IMR-90 (cell line): ENCODE measurements around the gene CLTCL1. TPM values are rescaled to one million over a fixed set of nuclear protein-coding genes. Genes with fewer than 3 reads are reported as not detected.

Source experiments
- ATAC-seq: fragments of 200-7000 bp; cut with Tn5 transposase; 2 replicates; pipeline ENCODE4 v1.9.1; 2020; ENCODE audit warnings: low read depth, mild to moderate bottlenecking, moderate library complexity
- BruUV-seq: library from RNA; stranded (reverse); fragments of 400-500 nt; replicated peaks from 2 replicates; lab custom pipeline; 2021; lab: Mats Ljungman, UMichigan
- CTCF ChIA-PET: fragments of 300-600 bp; formaldehyde crosslinking; extraction: SDS; loops from one replicate; lab custom pipeline; 2021; ENCODE audit warnings: antibody characterized with exemption; lab: Yijun Ruan, JAX
- POLR2A ChIA-PET: fragments of 300-600 bp; sonication (Branson Sonifier 250); formaldehyde crosslinking; loops from one replicate; lab custom pipeline; 2022; ENCODE audit warnings: antibody characterized with exemption; ENCODE audit not compliant: unreplicated experiment; lab: Charles Lee
- DNase-seq: peaks from one replicate; pipeline ENCODE4 v3.0.0; 2013
- H2AFZ ChIP-seq: replicated peaks from 2 replicates; pipeline ENCODE3; 2013; ENCODE audit warnings: low read length, mild to moderate bottlenecking; ENCODE audit not compliant: poor library complexity
- H2AK5ac ChIP-seq: 2 replicates; pipeline ENCODE4 v1.6.1; 2013; ENCODE audit warnings: low read depth, low read length, inconsistent platforms
- H2AK9ac ChIP-seq: replicated peaks from 2 replicates; pipeline ENCODE3; 2013; ENCODE audit warnings: mild to moderate bottlenecking, low read depth, low read length, moderate library complexity; ENCODE audit not compliant: poor library complexity
- H2BK120ac ChIP-seq: 2 replicates; pipeline ENCODE4 v1.6.1; 2013; ENCODE audit warnings: low read depth, low read length, inconsistent platforms
- H2BK15ac ChIP-seq: 3 replicates; pipeline ENCODE4 v1.6.1; 2013; ENCODE audit warnings: low read depth, low read length, inconsistent platforms
- H2BK20ac ChIP-seq: 2 replicates; pipeline ENCODE4 v1.6.1; 2013; ENCODE audit warnings: low read depth, mild to moderate bottlenecking, inconsistent platforms, low read length, moderate library complexity
- H2BK5ac ChIP-seq: 2 replicates; pipeline ENCODE4 v1.6.1; 2013; ENCODE audit warnings: mild to moderate bottlenecking, low read depth, low read length, inconsistent platforms; ENCODE audit not compliant: poor library complexity, severe bottlenecking
- H3K14ac ChIP-seq: replicated peaks from 2 replicates; pipeline ENCODE4 v1.6.1; 2013; ENCODE audit warnings: low read depth, low read length, inconsistent platforms
- H3K18ac ChIP-seq: 2 replicates; pipeline ENCODE4 v1.6.1; 2013; ENCODE audit warnings: low read depth, low read length, control low read depth
- H3K23ac ChIP-seq: 2 replicates; pipeline ENCODE4 v1.6.1; 2013; ENCODE audit warnings: low read depth, low read length, inconsistent platforms
- H3K27ac ChIP-seq: 2 replicates; pipeline ENCODE4 v1.5.1; 2013; ENCODE audit warnings: mild to moderate bottlenecking, control low read depth, low read length; ENCODE audit not compliant: insufficient read depth
- H3K27me3 ChIP-seq: 2 replicates; pipeline ENCODE4 v1.6.1; 2013; ENCODE audit warnings: low read length; ENCODE audit not compliant: control insufficient read depth, insufficient read depth
- H3K36me3 ChIP-seq: 2 replicates; pipeline ENCODE4 v1.6.1; 2013; ENCODE audit warnings: low read length, mixed read lengths; ENCODE audit not compliant: control insufficient read depth, insufficient read depth
- H3K4ac ChIP-seq: 2 replicates; pipeline ENCODE4 v1.6.1; 2013; ENCODE audit warnings: low read depth, low read length, inconsistent platforms
- H3K4me1 ChIP-seq: 2 replicates; pipeline ENCODE4 v1.6.1; 2013; ENCODE audit warnings: low read length, mixed read lengths; ENCODE audit not compliant: control insufficient read depth, insufficient read depth
- H3K4me2 ChIP-seq: 2 replicates; pipeline ENCODE4 v1.6.1; 2013; ENCODE audit warnings: low read depth, mild to moderate bottlenecking, control low read depth, low read length, moderate library complexity
- H3K4me3 ChIP-seq: 2 replicates; pipeline ENCODE4 v1.5.1; 2013; ENCODE audit warnings: low read depth, mild to moderate bottlenecking, control low read depth, low read length, moderate library complexity; ENCODE audit not compliant: insufficient read depth
- H3K56ac ChIP-seq: 2 replicates; pipeline ENCODE4 v1.6.1; 2013; ENCODE audit warnings: low read length, inconsistent platforms; ENCODE audit not compliant: insufficient read depth; ENCODE audit errors: extremely low read depth
- H3K79me1 ChIP-seq, 2 experiments: 2 replicates each; pipeline ENCODE4 v1.6.1; 2013; ENCODE audit warnings: low read length in 2 of 2, inconsistent platforms in 1 of 2, low read depth in 1 of 2
- H3K9ac ChIP-seq: 2 replicates; pipeline ENCODE4 v1.6.1; 2013; ENCODE audit warnings: low read depth, low read length, control low read depth
- H3K9me1 ChIP-seq: 2 replicates; pipeline ENCODE4 v1.6.1; 2013; ENCODE audit warnings: low read length, inconsistent platforms; ENCODE audit not compliant: insufficient read depth
- H3K9me3 ChIP-seq: 2 replicates; pipeline ENCODE4 v1.6.1; 2013; ENCODE audit warnings: low read length; ENCODE audit not compliant: control insufficient read depth, insufficient read depth
- H4K20me1 ChIP-seq: 2 replicates; pipeline ENCODE4 v1.6.1; 2013; ENCODE audit warnings: low read length, inconsistent platforms; ENCODE audit not compliant: insufficient read depth
- H4K5ac ChIP-seq: 2 replicates; pipeline ENCODE4 v1.6.1; 2013; ENCODE audit warnings: mild to moderate bottlenecking, low read depth, low read length, control low read depth
- H4K8ac ChIP-seq, 2 experiments: 2 replicates each; pipeline ENCODE4 v1.6.1; 2013; ENCODE audit warnings: low read depth in 2 of 2, low read length in 2 of 2, control low read depth in 1 of 2, inconsistent platforms in 1 of 2
- H4K91ac ChIP-seq: 2 replicates; pipeline ENCODE4 v1.6.1; 2013; ENCODE audit warnings: low read depth, low read length, inconsistent platforms; ENCODE audit not compliant: insufficient read depth
- CHD1 ChIP-seq: IDR thresholded peaks from 2 replicates; pipeline ENCODE4 v1.6.1; 2012; ENCODE audit warnings: low read depth, low read length, improper control_type of control experiment
- FOS ChIP-seq: fragments of 150-350 bp; IDR thresholded peaks from 2 replicates; pipeline ENCODE4 v1.6.1; 2016; ENCODE audit warnings: low read depth, low read length
- MAFK ChIP-seq: IDR thresholded peaks from 2 replicates; pipeline ENCODE4 v1.6.1; 2012; ENCODE audit warnings: low read depth, low read length, improper control_type of control experiment
- MAZ ChIP-seq: IDR thresholded peaks from 2 replicates; pipeline ENCODE4 v1.6.1; 2012; ENCODE audit warnings: low read depth, mild to moderate bottlenecking, low read length, improper control_type of control experiment, moderate library complexity, borderline replicate concordance
- RFX5 ChIP-seq: IDR thresholded peaks from 2 replicates; pipeline ENCODE4 v1.8.0; 2012; ENCODE audit warnings: low read depth, mild to moderate bottlenecking, low read length, moderate library complexity
- WGBS, 2 experiments: methylation state at CpG; one replicate each; pipeline versions ENCODE4 v1.1.5 to v1.1.7; 2013; ENCODE audit warnings: missing lambda C conversion rate in 2 of 2; ENCODE audit not compliant: insufficient read length in 1 of 2; ENCODE audit errors: extremely low coverage in 2 of 2; 5-methylcytosine and 5-hydroxymethylcytosine counted together
- dilution Hi-C: fragments of 300-500 bp; cut with HindIII; formaldehyde crosslinking; loops from one replicate; pipeline ENCODE4 v1.14.3; 2018; ENCODE audit warnings: low sequenced_read_pairs; ENCODE audit not compliant: unreplicated experiment
- in situ Hi-C: fragments of 300-500 bp; cut with MboI; formaldehyde crosslinking; loops from 3 replicates; pipeline ENCODE4 v1.14.3; 2019; ENCODE audit warnings: low sequenced_read_pairs, inconsistent platforms, mixed read lengths
- intact Hi-C: fragments of 100-400 bp; cut with micrococcal nuclease; formaldehyde crosslinking; loops from 2 replicates; pipeline ENCODE4 v1.10.0; 2022
- polyA plus RNA-seq, 3 experiments: library from polyadenylated mRNA; depleted of rRNA; stranded (reverse); fragments of >200 nt; gene quantifications; 2 replicates each; pipeline ENCODE4 v1.2.3, GENCODE V29; 2012; ENCODE audit warnings: low replicate concordance in 1 of 3
- total RNA-seq: library from RNA; depleted of rRNA; stranded (reverse); fragments of >200 nt; gene quantifications from 2 replicates; pipeline ENCODE4 v1.2.3, GENCODE V29; 2012
- TF ChIP-seq, protein P1 (sequence below): fragments of 150-350 bp; IDR thresholded peaks from 2 replicates; pipeline ENCODE4 v1.6.1; 2016; ENCODE audit warnings: low read depth, mild to moderate bottlenecking, low read length, moderate library complexity, borderline replicate concordance

Gene CLTCL1
- total and polyA plus RNA-seq, 2 of the 4 experiments (the other 2 are of a cell fraction), result 6.2 to 8.1 TPM

DNA sequence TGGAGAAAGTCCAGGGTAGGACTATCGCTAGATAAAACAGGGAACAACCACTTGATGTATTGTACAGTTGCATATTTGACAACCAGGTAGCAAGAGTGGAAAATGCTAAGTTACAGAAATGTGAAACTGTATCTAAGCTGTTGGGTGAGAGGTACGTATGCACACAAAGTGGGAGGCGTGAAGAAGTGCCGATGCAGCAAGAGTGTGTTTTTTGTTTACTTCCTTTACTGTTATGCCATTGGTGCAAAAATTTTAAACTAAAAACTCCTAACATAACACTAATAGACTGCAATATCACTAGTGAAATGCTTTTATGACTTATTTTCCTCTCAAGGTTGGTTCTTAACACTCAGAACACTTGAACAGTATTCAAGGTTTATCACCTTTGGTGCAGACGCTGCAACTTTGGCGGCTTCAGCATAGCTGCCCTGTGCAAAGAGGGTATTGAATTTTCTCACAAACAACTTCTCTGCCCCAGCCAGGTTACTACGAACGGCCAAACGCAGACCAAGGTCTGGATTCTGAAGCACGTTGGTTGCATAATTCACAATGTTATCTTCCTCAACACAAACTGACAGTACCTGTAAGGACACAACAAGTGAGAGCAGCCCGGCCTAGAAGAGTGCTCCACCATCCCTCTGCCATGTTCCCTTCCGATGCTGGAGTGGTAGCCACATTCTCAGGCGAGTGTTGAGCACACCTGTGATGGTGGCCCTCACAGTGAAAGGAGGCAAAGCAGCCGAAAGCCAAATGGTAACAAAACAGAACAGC lies 57.2 kb downstream of the CLTCL1 start:
- Histone ChIP-seq H3K9me1 (no peaks in the 10 kb centered on the region), H2BK20ac (no peak overlapping the region), H3K27me3 (no peaks in the 10 kb centered on the region), H4K20me1 (no peaks in the 10 kb centered on the region), H3K4ac (no peak overlapping the region), H2BK5ac (no peak overlapping the region), H3K36me3 (peaks cover 11% of the 10 kb centered on the region), H3K56ac (no peak overlapping the region), H2AK5ac (no peak overlapping the region), H3K27ac (no peak overlapping the region), H3K23ac (no peak overlapping the region), H4K91ac (no peak overlapping the region), H3K18ac (no peak overlapping the region), H3K9me3 (no peaks in the 10 kb centered on the region), H2AK9ac (no peak overlapping the region), H4K5ac (no peak overlapping the region), H3K4me2 (no peak overlapping the region), H2AFZ (no peak overlapping the region), H3K14ac (no peak overlapping the region), H3K4me3 (no peak overlapping the region), H3K79me1 (no peaks in the 10 kb centered on the region; a peak in 1 of 4 replicates), H3K4me1 (no peaks in the 10 kb centered on the region), H2BK15ac (no peak overlapping the region), H3K9ac (no peak overlapping the region), H4K8ac (no peak overlapping the region), H2BK120ac (no peak overlapping the region)
- in situ Hi-C loops (no loop called here), intact Hi-C loops (no loop called here), dilution Hi-C loops (no loop called here)
- CTCF ChIA-PET, result no interaction called here
- 74% methylated on average over 3 of the region's 14 CpGs; no CpG with 5 or more reads in 1 of the 2 experiments for WGBS, 2 experiments
- ATAC-seq (no peak), DNase-seq (no peak)
- POLR2A ChIA-PET, result no interaction called here
- no TSS peak for BruUV-seq
- TF ChIP-seq RFX5, result no peak
- TF ChIP-seq MAZ, result no peak
- TF ChIP-seq, protein P1, sequence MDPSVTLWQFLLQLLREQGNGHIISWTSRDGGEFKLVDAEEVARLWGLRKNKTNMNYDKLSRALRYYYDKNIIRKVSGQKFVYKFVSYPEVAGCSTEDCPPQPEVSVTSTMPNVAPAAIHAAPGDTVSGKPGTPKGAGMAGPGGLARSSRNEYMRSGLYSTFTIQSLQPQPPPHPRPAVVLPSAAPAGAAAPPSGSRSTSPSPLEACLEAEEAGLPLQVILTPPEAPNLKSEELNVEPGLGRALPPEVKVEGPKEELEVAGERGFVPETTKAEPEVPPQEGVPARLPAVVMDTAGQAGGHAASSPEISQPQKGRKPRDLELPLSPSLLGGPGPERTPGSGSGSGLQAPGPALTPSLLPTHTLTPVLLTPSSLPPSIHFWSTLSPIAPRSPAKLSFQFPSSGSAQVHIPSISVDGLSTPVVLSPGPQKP, result no peak
- no peak for TF ChIP-seq MAFK
- no peak for TF ChIP-seq FOS
- TF ChIP-seq CHD1, result no peak
